HL-60 (cell line): Measurements from ENCODE around the gene ANO6.

Experiments used
- POLR2AphosphoS5 ChIP-seq: IDR thresholded peaks from 2 replicates; pipeline ENCODE4 v1.6.1; 2012; ENCODE audit warnings: low read depth
- TF ChIP-seq, protein P1 (sequence below): IDR thresholded peaks from one replicate; pipeline ENCODE4 v1.5.1; 2011; ENCODE audit warnings: low read length, control low read depth, inconsistent platforms; ENCODE audit not compliant: insufficient read depth
- TF ChIP-seq, protein P2 (sequence below): IDR thresholded peaks from 2 replicates; pipeline ENCODE4 v1.6.1; 2012; ENCODE audit warnings: low read depth; ENCODE audit not compliant: insufficient replicate concordance

- TF ChIP-seq, protein P1, sequence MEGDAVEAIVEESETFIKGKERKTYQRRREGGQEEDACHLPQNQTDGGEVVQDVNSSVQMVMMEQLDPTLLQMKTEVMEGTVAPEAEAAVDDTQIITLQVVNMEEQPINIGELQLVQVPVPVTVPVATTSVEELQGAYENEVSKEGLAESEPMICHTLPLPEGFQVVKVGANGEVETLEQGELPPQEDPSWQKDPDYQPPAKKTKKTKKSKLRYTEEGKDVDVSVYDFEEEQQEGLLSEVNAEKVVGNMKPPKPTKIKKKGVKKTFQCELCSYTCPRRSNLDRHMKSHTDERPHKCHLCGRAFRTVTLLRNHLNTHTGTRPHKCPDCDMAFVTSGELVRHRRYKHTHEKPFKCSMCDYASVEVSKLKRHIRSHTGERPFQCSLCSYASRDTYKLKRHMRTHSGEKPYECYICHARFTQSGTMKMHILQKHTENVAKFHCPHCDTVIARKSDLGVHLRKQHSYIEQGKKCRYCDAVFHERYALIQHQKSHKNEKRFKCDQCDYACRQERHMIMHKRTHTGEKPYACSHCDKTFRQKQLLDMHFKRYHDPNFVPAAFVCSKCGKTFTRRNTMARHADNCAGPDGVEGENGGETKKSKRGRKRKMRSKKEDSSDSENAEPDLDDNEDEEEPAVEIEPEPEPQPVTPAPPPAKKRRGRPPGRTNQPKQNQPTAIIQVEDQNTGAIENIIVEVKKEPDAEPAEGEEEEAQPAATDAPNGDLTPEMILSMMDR, result no peak
- no peak for TF ChIP-seq POLR2AphosphoS5
- TF ChIP-seq, protein P2, sequence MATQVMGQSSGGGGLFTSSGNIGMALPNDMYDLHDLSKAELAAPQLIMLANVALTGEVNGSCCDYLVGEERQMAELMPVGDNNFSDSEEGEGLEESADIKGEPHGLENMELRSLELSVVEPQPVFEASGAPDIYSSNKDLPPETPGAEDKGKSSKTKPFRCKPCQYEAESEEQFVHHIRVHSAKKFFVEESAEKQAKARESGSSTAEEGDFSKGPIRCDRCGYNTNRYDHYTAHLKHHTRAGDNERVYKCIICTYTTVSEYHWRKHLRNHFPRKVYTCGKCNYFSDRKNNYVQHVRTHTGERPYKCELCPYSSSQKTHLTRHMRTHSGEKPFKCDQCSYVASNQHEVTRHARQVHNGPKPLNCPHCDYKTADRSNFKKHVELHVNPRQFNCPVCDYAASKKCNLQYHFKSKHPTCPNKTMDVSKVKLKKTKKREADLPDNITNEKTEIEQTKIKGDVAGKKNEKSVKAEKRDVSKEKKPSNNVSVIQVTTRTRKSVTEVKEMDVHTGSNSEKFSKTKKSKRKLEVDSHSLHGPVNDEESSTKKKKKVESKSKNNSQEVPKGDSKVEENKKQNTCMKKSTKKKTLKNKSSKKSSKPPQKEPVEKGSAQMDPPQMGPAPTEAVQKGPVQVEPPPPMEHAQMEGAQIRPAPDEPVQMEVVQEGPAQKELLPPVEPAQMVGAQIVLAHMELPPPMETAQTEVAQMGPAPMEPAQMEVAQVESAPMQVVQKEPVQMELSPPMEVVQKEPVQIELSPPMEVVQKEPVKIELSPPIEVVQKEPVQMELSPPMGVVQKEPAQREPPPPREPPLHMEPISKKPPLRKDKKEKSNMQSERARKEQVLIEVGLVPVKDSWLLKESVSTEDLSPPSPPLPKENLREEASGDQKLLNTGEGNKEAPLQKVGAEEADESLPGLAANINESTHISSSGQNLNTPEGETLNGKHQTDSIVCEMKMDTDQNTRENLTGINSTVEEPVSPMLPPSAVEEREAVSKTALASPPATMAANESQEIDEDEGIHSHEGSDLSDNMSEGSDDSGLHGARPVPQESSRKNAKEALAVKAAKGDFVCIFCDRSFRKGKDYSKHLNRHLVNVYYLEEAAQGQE, result no peak
These were observed 19.5 kb downstream of the ANO6 start for GRCh38 chr12:45235087-45236025.
